NCI-H2171 treated with DMSO at 0.1 percent for 48 hours (cell line): ENCODE data around the gene ANKHD1.
"Not testable (repeated sequence)": the region's sequence is repeated elsewhere in the genome, so short reads cannot be mapped to it uniquely, and the experiment has no call there.

Experiments
- DNase-seq: peaks from one replicate; lab custom pipeline; 2025; lab: John Stamatoyannopoulos, UW

Gene ANKHD1

DNA sequence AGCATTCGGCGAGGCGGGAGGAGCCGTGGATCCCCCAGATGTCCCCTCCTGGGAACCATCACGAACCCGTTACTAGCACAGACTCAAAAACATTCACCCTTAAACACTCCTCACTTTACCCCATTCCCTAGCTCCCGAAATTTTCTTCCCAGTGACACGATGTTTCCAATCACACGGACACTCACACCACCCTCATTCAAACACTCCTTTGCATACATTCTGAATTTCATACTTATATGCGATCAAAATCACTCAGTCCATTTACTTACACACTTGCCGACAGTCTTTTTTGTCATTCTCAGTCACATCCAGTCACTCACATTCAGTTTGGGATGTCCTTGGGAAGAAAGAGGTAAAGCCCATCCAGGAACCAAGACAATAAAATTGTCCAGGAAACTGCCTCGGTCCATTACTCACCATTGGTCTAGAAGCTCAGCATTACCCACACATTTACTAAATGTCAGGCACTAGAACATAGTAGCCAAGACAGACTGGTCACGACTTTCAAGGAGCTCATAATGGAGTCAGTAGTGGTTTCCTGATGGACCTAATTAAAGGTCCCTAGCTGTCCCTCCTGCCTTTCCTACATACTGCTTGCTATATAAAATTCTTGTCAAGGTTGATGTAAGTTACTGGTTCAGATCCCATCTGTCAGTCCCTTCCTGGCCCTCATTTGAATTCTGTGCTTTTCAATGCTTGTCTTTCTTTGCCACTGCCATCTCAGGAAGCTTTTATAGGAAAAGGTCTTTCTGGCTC, 163.6 kb downstream of the ANKHD1 start:
- DNase-seq: peak; percentile 35

DNA sequence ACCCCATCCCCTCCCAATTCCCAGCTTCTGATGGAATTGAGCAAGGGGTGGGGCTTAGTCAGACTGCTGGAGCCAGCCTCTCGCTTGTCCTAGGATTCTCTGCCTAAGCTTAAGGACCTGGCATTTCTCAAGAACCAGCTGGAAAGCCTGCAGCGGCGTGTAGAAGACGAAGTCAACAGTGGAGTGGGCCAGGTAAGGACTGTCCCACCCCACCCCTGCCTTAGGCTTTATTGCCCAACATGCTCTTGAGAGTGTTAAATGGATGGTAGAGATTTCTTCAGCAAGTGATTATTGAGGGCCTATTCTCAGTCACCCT, 164.1 kb downstream of the ANKHD1 start:
- DNase-seq: no peak

DNA sequence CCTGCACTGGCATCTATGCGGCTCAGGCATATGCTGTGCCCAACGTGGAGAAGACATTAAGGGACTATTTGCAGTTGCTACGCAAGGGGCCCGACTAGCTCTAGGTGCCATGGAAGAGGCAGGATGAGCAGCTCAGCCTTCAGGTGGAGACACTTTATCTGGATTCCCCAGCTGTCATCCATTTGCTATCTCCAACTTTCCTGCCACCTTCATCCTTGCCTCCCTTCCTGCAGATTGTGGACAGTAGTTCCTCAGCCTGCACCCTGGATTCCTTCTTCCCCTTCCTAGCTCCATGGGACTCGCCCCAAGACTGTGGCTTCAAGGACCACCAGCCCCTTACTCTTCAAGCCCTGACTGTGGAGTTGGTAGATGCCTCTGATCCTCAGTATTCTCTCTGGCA, 165.0 kb downstream of the ANKHD1 start:
- DNase-seq: no peak

DNA sequence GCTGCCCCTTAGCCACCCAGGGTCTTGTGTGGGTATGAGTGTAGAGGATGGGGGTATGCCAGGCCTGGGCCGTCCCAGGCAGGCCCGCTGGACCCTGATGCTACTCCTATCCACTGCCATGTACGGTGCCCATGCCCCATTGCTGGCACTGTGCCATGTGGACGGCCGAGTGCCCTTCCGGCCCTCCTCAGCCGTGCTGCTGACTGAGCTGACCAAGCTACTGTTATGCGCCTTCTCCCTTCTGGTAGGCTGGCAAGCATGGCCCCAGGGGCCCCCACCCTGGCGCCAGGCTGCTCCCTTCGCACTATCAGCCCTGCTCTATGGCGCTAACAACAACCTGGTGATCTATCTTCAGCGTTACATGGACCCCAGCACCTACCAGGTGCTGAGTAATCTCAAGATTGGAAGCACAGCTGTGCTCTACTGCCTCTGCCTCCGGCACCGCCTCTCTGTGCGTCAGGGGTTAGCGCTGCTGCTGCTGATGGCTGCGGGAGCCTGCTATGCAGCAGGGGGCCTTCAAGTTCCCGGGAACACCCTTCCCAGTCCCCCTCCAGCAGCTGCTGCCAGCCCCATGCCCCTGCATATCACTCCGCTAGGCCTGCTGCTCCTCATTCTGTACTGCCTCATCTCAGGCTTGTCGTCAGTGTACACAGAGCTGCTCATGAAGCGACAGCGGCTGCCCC, 165.6 kb downstream of the ANKHD1 start:
- DNase-seq: no peak

DNA sequence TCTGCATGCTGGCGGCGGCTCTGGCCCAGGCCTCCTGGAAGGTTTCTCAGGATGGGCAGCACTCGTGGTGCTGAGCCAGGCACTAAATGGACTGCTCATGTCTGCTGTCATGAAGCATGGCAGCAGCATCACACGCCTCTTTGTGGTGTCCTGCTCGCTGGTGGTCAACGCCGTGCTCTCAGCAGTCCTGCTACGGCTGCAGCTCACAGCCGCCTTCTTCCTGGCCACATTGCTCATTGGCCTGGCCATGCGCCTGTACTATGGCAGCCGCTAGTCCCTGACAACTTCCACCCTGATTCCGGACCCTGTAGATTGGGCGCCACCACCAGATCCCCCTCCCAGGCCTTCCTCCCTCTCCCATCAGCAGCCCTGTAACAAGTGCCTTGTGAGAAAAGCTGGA, 166.2 kb downstream of the ANKHD1 start:
- no peak for DNase-seq

DNA sequence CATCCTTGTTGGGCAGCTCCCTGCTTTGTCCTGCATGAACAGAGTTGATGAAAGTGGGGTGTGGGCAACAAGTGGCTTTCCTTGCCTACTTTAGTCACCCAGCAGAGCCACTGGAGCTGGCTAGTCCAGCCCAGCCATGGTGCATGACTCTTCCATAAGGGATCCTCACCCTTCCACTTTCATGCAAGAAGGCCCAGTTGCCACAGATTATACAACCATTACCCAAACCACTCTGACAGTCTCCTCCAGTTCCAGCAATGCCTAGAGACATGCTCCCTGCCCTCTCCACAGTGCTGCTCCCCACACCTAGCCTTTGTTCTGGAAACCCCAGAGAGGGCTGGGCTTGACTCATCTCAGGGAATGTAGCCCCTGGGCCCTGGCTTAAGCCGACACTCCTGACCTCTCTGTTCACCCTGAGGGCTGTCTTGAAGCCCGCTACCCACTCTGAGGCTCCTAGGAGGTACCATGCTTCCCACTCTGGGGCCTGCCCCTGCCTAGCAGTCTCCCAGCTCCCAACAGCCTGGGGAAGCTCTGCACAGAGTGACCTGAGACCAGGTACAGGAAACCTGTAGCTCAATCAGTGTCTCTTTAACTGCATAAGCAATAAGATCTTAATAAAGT, 166.9 kb downstream of the ANKHD1 start:
- DNase-seq: no peak

DNA sequence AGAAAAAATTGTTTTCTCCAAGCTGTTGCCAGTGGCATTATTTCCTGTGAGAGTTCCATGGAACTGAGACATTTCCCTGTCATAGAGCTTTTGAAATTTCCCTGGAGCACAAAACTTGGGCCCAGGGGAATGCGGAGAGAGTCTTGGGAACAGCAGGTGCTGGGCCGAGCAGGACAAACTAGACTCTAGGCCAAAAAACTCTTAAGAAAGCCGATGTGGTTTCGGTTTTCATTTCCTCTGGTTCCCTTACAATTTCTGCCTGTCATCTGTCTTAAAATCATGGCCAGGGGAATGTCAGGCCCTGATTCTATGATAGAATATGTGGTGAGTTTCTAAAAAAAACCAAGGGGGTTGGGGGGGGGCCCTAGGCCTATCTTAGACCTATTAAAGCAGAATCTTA, 167.6 kb downstream of the ANKHD1 start:
- DNase-seq: no peak

DNA sequence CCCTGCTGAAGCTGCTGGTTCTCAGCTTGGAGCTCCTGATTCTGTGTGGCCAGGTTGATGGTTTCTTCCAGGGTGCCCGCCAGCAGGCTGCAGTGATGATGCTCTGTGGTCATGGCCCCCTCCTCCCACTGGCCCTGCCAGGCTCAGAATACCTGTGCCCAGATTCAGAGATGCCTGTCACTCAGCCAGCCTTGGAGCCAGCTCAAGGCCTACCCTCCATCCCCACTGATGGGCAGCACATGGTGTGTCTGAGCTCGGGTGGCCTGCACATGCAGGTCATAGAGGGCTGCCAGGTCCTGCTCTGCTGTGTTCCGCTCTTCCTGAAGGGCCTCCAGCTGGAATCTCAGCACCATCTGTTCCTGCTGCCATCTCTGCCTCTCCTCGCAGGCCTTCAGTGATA, 168.4 kb downstream of the ANKHD1 start:
- DNase-seq: no peak

DNA sequence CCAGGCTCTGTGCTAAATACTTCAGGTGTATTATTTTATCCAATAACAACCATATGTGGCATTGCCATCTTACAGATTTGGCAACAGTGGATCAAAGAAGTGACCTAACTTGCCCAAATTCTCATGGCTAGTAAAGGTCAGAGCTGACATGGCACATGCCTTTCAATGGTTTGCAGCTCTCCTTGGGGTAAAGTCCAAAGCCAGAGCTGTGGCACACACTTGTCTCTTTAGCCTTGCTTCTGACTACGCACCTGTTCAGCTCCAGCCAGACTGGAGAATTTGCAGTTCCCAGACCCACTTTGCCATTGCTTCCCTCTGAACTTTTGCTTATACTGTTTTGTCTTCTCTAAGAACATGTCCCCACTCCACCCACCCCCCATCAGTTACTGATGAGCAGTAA, 168.9 kb downstream of the ANKHD1 start:
- DNase-seq: no peak

DNA sequence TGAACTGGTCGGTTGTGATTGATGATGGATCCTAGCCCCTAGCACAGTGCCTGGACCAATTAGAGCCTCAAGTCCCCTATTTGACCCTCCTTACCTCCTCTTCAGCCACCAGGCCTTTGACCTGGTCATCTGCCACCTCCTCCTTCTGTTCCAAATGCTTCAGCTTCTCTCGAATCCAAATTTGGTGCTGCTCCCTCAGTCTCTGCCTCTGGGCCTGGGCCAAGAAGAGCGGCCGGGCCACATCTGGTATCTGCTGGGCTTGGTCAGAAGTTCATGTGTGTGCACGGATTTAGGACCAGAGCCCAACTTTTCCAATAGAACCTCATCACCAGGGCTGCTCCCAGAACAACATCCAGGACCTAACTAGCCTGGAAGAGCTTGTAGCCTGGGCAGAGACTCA, 169.5 kb downstream of the ANKHD1 start:
- DNase-seq: no peak

DNA sequence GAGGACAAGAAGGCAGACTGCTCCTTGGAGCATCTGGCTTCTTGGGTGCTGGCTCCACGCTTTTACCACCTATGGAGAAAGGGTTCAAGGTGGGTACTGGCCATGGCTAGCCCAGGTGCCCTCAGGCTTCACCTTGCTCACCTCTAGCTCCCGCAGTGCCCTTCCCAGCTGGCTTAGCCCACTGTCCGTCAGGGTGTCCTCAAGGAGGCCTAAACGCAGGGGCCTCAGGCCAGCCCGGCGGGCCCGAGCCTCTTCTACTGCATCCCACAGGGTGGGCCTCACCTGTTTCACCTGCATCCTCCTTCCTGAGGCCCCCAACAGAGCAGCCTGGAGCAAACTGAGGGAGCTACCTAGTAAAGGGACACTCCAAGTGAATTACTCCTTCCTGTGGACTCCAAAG, 172.1 kb downstream of the ANKHD1 start:
- no peak for DNase-seq

DNA sequence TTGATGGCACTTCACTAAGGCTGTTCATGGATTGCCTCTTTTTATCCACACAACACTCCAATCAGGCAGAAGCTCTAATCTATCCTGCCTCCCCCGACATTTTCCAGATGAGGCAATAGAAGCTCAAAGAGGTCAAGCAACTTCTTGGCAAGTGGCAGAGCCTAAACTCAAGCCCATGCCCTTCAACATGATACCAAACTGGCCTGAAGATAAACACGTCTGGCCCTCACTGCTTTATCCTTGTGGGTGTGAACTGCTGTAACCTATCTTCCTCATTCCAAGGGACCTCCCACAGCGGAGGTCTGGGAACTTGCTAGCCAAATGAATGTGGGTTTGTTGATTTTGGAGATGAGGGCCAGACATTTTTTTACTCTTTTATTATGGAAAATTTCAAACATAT, 172.5 kb downstream of the ANKHD1 start:
- no peak for DNase-seq

DNA sequence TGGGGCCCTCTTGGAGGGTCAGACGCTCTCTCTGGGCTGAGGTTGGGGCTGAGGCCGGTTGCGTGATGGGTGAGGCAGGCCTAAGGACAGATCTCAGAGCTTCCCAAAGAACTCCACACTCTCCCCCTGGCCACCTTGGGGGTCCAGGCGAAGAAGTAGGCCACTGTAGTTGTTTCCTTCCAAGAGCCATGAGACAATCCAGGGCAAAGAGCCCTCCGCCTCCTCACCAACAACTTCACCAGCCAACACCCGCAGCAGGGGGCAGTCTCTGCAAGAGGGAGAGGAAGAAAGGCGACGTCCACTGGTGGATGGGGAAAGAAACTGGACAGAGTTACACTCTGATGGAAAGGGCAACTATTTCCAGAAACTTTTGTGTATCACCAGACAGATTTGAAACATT, 173.7 kb downstream of the ANKHD1 start:
- no peak for DNase-seq

DNA sequence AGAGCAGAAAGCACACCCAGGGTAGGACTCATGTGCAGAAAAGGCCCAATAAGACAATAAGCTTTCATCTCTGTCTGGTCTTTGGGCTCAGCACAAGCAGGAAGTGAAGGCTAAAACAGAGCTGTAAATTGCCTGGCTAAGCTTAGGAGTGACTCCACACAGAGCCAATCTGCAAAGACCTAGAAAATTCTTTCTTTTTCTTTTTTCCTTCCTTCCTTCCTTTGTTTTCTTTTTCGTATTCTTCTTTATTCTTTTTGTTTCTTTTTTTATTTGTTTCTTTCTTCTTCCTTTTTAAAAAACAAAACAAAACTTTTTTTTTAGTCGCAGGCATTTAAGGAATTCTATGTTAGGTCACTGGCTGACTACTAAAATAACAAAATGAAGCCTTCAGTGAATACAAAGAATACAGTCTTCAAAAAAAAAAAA, 175.2 kb downstream of the ANKHD1 start:
- no peak for DNase-seq

DNA sequence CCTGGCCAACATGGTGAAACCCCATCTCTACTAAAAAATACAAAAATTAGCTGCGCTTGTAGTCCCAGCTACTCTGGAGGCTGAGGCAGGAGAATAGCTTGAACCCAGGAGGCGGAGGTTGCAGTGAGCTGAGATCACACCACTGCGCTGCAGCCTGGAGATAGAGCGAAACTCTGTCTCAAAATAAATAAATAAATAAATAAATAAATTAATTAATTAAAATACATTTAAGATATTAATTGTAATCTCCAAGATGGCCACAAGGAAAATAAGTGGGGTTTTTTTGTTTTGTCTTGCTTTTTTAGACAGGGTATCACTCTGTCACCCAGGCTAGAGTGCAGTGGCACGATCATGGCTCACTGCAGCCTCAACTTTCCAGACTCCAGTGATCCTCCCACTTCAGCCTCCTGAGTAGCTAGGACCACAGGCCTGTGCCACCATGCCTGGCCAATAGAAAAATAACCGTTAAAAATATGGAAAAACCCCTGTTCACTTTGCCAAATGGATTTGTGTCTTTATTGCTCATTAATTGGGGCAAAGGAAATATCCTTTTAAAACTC, 177.6 kb downstream of the ANKHD1 start:
- not testable (repeated sequence) for DNase-seq

DNA sequence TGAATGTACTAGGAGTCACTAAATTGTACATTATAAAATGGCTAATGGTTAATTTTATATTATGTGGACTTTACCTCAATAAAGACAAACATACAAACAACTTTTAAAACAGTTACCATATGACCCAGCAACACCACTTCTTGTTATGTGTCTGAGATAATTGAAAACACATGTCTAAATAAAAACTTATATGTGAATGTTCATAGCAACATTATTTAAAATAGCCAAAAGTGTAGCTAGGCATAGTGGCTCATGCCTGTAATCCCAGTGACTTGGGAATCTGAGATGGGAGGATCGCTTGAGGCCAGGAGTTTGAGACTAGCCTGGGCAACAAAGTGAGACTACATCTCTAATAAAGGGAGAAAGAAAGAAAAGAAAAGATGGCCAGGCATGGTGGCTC, 185.9 kb downstream of the ANKHD1 start:
- no peak for DNase-seq

DNA sequence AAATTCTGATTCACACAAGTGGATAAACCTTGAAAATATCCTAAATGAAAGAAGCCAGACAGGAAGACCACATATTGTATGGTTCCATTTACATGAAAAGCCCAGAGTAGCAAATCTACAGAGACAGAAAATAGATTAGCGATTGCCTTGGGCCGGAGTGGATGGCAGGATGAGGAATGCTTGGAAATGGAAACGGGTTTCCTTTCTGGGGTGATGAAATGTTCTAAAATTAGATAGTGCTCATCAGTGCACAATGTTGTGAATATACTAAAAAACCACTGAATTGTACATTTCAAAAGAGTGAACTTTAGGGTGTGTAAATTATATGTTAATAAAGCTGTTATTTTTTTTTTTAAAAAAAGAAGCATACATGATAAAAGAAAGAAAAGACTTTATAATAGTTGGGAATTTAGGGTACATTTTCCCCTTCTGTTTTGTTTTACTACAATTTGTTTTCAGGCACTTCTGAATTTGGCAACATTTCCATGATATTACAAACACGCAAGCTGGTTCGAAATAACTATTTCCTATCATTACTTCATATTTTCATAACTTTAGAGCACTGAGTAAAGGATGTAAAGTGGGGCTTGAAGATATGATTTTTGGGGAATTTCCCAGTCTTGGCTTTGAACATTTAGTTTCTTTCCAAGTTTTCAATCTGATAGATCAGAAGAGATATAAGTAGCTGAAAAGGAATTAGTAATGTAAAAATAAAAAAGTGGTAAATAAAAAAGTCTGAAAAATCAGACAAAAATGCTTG, 186.9 kb downstream of the ANKHD1 start:
- DNase-seq: no peak
